Measurements from ENCODE around the gene IL17B.
A peak's percentile ranks its signal among the peaks of the same experiment; 100 is the strongest.

The IL17B gene

GRCh38 chr5:149355688-149356087, 23.4 kb downstream of the IL17B start:
- no peak for DNase-seq

GRCh38 chr5:149353911-149354310, 25.2 kb downstream of the IL17B start:
- DNase-seq = no peak

- no peak for DNase-seq
These were observed 26.9 kb downstream of the IL17B start for GRCh38 chr5:149352169-149352568.

DNA sequence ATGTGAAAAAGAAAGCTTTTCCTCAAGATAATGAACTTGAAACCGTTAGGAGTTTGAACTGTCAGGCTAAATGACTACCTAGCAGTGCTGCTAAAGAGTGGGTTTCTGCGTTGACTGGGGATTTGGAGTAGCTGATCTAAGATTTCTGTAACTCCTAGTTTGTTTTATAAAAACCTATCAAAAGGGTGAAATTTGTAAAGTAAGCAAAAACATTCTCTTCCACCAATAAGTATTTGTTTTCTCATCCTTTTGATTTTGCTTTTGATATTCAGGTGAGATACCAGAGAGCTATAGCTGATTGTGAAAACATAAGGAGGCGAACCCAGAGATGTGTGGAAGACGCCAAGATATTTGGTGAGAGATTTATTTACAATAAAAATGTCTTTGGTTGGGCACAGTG, 29.7 kb downstream of the IL17B start:
- DNase-seq = no peak

DNA sequence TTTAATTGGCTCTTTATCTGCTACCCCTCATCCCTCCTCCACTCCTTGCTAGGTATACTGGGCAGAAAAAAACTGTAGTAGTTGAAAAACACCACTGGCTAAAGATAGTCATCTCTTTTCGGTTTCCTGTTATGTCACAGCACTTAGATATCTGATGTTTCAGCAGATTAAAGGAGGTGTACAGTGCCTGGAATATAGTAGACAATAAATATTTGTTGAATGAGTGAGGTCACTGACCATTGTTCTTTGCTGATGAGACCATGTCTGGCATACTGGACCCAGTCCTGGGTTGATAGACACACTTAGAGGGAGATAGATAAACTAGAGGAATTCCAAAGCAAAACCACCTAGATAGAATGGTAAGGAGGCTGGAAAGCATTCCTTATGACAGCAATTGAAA, 30.6 kb downstream of the IL17B start:
- no peak for DNase-seq

DNA sequence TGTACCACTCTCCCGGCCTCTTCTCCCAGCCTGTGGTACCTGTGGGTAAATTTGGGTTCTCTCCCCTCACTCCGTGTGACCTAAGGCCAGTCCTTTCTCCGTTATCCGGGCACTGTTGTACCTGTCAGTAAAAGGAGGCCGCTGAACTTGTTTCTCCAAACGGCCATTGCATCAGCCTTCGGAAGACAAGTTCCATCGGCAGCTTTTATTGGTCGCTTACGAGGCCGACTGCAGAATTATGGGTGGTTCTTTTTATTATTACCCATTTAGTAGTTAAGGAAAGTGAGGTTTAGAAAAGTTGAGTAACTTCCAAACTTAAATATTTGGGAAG, 33.2 kb downstream of the IL17B start:
- no peak for DNase-seq

DNA sequence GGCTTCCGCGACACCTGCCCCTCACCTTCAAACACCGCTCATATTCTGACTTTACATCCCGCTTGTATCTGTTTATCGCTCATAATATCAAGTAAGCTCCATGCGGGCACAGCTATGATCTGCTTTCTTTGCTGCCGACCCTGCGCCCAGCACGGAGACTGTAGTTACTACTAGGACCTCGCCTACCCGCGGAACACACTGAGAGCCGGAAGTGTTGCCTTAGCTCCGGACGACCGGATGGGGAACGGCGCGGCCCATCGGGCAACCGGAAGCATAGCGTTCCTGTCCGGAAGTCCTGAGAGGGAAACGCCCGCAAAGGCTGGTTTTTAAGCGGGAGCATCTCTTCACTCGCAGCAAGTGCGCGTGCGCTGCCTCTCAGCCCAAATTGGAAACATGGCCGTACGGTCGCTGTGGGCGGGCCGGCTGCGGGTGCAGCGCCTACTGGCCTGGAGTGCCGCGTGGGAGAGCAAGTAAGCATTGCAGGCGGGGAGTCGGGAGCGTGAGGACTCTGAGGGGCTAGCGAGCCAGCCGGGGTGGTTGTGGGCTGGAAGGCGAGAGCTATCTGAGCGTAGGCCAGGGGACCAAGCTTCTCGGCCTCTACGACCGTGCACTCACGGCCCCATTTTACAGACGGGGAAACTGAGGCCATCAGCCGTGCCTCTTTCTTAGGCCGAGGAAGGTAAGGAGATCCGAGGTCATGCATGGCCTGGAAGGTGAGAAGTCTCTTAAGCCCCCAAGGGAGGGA, 33.8 kb downstream of the IL17B start, which contains the start of gene GRPEL2:
Gene GRPEL2, plus strand, starts transcription at position 353 of the 745 bp plus-strand sequence. Its CDS starts 41 bp downstream, at position 394.
- peak; percentile 95 for DNase-seq

- DNase-seq = no peak
These were observed 34.9 kb downstream of the IL17B start for GRCh38 chr5:149344151-149344550.

GRCh38 chr5:149341876-149342275, 37.2 kb downstream of the IL17B start:
- DNase-seq = no peak

DNA sequence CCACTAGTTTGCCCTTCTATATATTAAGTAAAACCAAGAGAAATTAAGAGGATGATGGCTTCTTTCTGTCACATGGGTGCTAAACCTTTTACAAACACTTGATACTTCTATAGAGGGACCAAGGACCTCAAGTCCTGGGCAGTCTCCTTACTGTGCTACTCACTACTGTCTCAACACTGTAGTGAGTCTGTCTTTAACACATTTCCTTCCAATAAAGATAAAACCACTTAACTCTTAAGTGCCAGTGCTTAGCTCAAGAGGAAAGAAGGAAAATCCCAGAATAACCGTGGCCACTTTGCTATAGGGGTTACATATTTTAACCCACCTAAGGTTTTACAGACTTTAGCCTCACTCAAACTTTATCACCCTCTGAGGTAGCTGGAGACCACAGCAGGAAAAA, 38.2 kb downstream of the IL17B start:
- DNase-seq = no peak

DNA sequence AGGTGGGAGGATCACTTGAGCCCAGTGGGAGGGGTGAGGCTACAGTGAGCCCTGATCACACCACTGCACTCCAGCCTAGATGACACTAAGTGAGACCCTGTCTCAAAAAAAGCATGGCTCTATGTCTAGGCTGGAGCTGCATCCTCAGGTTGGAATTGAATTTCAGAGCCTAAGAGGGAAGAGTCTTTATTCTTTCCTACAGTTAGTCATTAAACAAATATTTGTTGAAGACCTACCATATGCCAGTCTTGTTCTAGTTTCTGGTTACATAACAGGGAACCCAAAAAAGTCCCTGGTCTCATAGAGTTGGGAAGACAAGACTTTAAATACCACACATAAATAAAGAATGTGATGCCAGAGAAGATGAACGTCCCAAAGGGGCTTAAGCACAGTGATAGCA, 40.7 kb downstream of the IL17B start:
- DNase-seq = no peak

- no peak for DNase-seq
These were observed 41.4 kb downstream of the IL17B start for GRCh38 chr5:149337736-149338135.

DNA sequence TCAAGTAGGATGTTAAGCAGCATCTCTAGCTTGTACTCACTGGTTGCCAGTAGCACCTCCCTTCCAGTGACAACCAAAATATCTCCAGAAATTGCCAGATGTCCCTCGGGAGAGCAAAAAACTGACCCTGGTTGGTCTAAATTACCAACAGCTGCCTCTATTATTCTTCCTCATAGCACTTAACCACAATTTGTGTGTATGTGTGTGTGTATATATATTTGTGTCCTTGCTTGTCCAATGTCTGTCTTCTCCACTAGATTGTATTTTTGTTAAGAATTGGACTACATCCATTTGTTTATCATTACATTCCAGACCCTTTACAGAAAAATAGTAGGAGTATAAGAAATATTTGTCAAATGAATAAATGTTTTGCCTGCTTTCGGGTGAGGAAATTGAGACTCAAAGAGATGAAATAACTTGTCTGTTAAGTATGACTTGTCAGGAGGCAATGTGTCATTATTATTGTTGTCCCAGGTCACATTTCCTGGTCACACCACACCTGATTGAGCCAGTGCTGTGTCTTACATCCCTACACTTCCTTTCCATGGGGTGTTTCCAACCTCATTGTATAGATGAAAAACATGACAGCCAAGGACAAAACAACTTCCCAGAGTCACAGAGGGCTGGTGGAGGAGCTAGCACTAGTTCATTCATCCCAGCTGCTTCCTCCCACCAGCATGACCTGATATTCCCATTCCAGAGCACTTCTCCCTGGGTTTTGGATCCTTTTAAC, 45.2 kb downstream of the IL17B start:
- no peak for DNase-seq

- no peak for DNase-seq
These were observed 50.9 kb downstream of the IL17B start for GRCh38 chr5:149328177-149328576.

GRCh38 chr5:149326611-149327010, 52.5 kb downstream of the IL17B start:
- DNase-seq = no peak

DNA sequence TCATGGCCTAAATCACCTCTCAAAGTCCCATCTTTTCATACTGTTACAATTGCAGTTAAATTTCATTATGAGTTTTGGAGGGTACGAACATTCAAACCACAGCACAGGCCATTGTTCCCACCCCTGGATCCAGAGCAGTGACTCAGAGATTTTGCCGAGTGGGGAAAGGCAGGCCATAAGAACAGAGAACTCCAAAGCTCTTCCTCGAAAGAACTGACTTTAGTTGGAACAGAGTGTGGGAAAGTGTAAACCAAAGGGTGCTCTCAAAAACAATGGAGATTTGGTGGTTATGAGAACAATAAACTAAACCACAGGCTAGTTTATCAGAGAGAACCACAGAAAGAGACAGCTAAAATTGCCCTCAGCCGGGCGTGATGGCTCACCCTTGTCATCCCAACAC, 53.2 kb downstream of the IL17B start:
- no peak for DNase-seq

- no peak for DNase-seq
These were observed 53.8 kb downstream of the IL17B start for GRCh38 chr5:149325166-149325735.

GRCh38 chr5:149324641-149325040, 54.5 kb downstream of the IL17B start:
- DNase-seq = no peak
